MCF 10A (cell line): ENCODE data around the gene GPC4. TPM values are rescaled to one million over a fixed set of nuclear protein-coding genes. Genes with fewer than 3 reads are reported as not detected.
A peak's percentile ranks its signal among the peaks of the same experiment; 100 is the strongest.

Source experiments
- BruUV-seq: library from RNA; stranded (reverse); fragments of 400-500 nt; replicated peaks from 2 replicates; lab custom pipeline; 2021; lab: Mats Ljungman, UMichigan
- CTCF ChIA-PET: fragments of 300-600 bp; sonication (Branson Sonifier 250); formaldehyde crosslinking; extraction: SDS; loops from one replicate; lab custom pipeline; 2021; ENCODE audit warnings: antibody characterized with exemption, inconsistent platforms; lab: Yijun Ruan, JAX
- POLR2A ChIA-PET: fragments of 300-600, 350-650 bp; sonication (Branson Sonifier 250); formaldehyde crosslinking; extraction: SDS; loops from one replicate; lab custom pipeline; 2020; ENCODE audit warnings: antibody characterized with exemption, inconsistent platforms; lab: Yijun Ruan, JAX
- DNase-seq: peaks from one replicate; pipeline ENCODE4 v3.0.0-alpha.2; 2018; ENCODE audit not compliant: unreplicated experiment
- H3K27ac Mint-ChIP-seq: one replicate; pipeline ENCODE4 v1.8.0; 2022; ENCODE audit warnings: mild to moderate bottlenecking, low read depth, mixed read lengths; ENCODE audit not compliant: unreplicated experiment
- H3K27me3 Mint-ChIP-seq: one replicate; pipeline ENCODE4 v1.8.0; 2022; ENCODE audit warnings: mixed read lengths; ENCODE audit not compliant: insufficient read depth, unreplicated experiment
- H3K36me3 Mint-ChIP-seq: one replicate; pipeline ENCODE4 v1.8.0; 2022; ENCODE audit warnings: mild to moderate bottlenecking, moderate library complexity, mixed read lengths; ENCODE audit not compliant: insufficient read depth, unreplicated experiment
- H3K4me1 Mint-ChIP-seq: one replicate; pipeline ENCODE4 v1.8.0; 2022; ENCODE audit warnings: mixed read lengths; ENCODE audit not compliant: insufficient read depth, unreplicated experiment
- H3K4me3 Mint-ChIP-seq: one replicate; pipeline ENCODE4 v1.8.0; 2022; ENCODE audit warnings: mild to moderate bottlenecking, moderate library complexity, mixed read lengths; ENCODE audit not compliant: unreplicated experiment
- H3K9me3 Mint-ChIP-seq: one replicate; pipeline ENCODE4 v1.8.0; 2022; ENCODE audit warnings: mixed read lengths; ENCODE audit not compliant: unreplicated experiment
- intact Hi-C: fragments of 100-400 bp; cut with micrococcal nuclease; formaldehyde crosslinking; loops from 2 replicates; pipeline ENCODE4 v1.14.1; 2022
- total RNA-seq: library from RNA; stranded (reverse); gene quantifications from 2 replicates; pipeline ENCODE4 v1.2.3, GENCODE V29; 2022
- TF ChIP-seq, protein P1 (sequence below): fragments of 200-600 bp; IDR thresholded peaks from one replicate; pipeline ENCODE4 v1.8.0; 2022; ENCODE audit warnings: antibody characterized with exemption, mild to moderate bottlenecking; ENCODE audit not compliant: unreplicated experiment

The GPC4 gene
- total RNA-seq, 1 experiment from 2014 or later = 1.4 TPM

DNA sequence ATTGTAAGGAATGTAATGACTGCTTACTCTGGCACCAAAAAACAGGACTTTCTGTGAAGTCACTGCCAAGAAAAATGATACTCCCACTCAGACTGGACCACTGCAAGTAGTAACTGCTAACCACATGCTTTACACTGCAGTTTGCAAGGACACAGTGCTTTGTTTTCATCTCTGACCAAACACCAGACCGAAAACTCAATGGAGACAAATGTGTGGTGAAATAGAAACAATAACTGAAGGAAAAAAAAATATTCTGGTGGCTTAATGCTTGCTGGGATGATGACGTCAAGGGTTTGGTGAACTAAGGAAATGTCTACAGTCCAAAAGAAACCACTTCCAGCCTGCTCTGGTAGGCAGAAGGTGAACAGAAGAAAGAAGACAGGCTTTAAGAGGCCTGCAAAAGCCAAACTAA, 13.2 kb downstream of the GPC4 start:
- no peaks in the 10 kb centered on the region for H3K9me3 Mint-ChIP-seq
- POLR2A ChIA-PET = no interaction called here
- intact Hi-C loops = no loop called here
- no peak overlapping the region for H3K27ac Mint-ChIP-seq
- H3K27me3 Mint-ChIP-seq = peaks cover 59% of the 10 kb centered on the region
- CTCF ChIA-PET = no interaction called here
- H3K4me1 Mint-ChIP-seq = peaks cover 7% of the 10 kb centered on the region
- H3K36me3 Mint-ChIP-seq = no peaks in the 10 kb centered on the region
- no peak overlapping the region for H3K4me3 Mint-ChIP-seq
- no TSS peak for BruUV-seq
- TF ChIP-seq, protein P1, sequence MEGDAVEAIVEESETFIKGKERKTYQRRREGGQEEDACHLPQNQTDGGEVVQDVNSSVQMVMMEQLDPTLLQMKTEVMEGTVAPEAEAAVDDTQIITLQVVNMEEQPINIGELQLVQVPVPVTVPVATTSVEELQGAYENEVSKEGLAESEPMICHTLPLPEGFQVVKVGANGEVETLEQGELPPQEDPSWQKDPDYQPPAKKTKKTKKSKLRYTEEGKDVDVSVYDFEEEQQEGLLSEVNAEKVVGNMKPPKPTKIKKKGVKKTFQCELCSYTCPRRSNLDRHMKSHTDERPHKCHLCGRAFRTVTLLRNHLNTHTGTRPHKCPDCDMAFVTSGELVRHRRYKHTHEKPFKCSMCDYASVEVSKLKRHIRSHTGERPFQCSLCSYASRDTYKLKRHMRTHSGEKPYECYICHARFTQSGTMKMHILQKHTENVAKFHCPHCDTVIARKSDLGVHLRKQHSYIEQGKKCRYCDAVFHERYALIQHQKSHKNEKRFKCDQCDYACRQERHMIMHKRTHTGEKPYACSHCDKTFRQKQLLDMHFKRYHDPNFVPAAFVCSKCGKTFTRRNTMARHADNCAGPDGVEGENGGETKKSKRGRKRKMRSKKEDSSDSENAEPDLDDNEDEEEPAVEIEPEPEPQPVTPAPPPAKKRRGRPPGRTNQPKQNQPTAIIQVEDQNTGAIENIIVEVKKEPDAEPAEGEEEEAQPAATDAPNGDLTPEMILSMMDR = no peak
- DNase-seq = peak; percentile 44

DNA sequence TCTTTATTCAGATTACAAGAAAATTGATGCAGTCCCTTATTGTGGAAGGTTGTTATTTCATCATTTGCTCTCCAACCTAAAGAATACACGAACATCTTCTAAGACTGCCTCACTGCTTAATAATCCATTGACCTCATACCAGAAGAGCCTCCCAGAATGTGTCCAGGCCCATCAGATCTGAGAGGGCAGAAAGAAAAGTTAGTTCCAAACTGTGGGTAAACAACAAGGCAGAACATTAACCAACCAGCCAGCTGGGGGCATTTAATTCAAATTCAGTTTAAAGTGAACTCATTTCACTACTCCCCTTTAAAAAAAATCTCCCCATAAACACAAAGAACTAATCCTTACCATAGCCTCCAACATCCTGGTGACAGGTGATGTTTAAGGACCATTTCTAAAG, 13.8 kb downstream of the GPC4 start:
- H3K27ac Mint-ChIP-seq = no peak overlapping the region
- H3K4me1 Mint-ChIP-seq = peaks cover 7% of the 10 kb centered on the region
- no TSS peak for BruUV-seq
- TF ChIP-seq, protein P1 = no peak
- H3K9me3 Mint-ChIP-seq = no peaks in the 10 kb centered on the region
- intact Hi-C loops = no loop called here
- ChIA-PET POLR2A (no interaction called here), CTCF (no interaction called here)
- no peak for DNase-seq
- peaks cover 56% of the 10 kb centered on the region for H3K27me3 Mint-ChIP-seq
- no peaks in the 10 kb centered on the region for H3K36me3 Mint-ChIP-seq
- H3K4me3 Mint-ChIP-seq = no peak overlapping the region

DNA sequence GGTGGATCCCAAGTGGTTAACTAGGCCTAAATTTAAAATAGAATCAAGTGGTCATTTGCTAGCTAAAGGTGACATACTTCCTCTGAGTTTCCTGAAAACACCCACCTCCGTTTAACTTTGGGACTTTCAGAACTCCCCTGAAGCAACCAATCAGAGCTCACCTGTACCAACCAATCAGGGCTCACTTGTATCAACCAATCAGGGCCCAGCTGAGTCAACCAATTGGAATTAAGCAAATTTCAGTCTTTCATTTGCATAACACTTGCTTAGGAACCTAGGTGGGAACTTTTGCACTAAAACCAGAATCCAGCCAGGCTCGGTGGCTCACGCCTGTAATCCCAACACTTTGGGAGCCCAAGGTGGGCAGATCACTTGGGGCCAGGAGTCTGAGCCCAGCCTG, 15.9 kb downstream of the GPC4 start:
- Mint-ChIP-seq H3K9me3 (no peaks in the 10 kb centered on the region), H3K36me3 (no peaks in the 10 kb centered on the region), H3K4me1 (peaks cover 7% of the 10 kb centered on the region), H3K4me3 (no peak overlapping the region), H3K27ac (no peak overlapping the region), H3K27me3 (peaks cover 58% of the 10 kb centered on the region)
- CTCF ChIA-PET = no interaction called here
- TF ChIP-seq, protein P1 = no peak
- POLR2A ChIA-PET = no interaction called here
- intact Hi-C loops = no loop called here
- no peak for DNase-seq
- no TSS peak for BruUV-seq

DNA sequence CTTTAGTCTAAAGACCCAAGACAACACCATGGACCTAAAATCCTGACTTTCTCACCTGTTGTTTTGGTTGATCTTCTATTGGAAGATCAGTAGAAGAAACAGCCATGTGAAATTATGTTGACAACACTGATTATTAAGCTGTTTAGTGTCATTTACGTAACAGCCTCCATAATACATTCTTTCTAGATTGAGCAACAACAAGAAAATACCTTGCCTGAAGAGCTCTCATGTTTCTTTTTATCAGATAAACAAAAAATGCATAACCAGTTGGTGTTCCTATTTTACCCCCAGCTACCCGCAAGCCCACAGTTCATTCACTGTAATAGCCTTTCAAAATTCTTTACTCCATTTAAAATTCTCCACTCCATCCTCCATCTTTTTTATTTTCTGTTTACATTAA, 20.5 kb downstream of the GPC4 start:
- peaks cover 59% of the 10 kb centered on the region for H3K27me3 Mint-ChIP-seq
- TF ChIP-seq, protein P1 = no peak
- H3K9me3 Mint-ChIP-seq = no peaks in the 10 kb centered on the region
- BruUV-seq = no TSS peak
- no peak overlapping the region for H3K4me3 Mint-ChIP-seq
- intact Hi-C loops = no loop called here
- DNase-seq = no peak
- POLR2A ChIA-PET = interaction anchor here (0.6 kb wide), 1 partner anchor 66 kb away, joined by 4 read pairs; no protein-coding TSS in a partner anchor
- no peak overlapping the region for H3K27ac Mint-ChIP-seq
- H3K4me1 Mint-ChIP-seq = no peaks in the 10 kb centered on the region
- no peaks in the 10 kb centered on the region for H3K36me3 Mint-ChIP-seq
- CTCF ChIA-PET = interaction anchor here (0.6 kb wide), 1 partner anchor 222 kb away, joined by 3 read pairs; no protein-coding TSS in a partner anchor
